A549 (cell line): ENCODE measurements around the gene LENG8. TPM values are rescaled to one million over a fixed set of nuclear protein-coding genes. Genes with fewer than 3 reads are reported as not detected.
A peak's percentile ranks its signal among the peaks of the same experiment; 100 is the strongest.
"Not testable (repeated sequence)": the region's sequence is repeated elsewhere in the genome, so short reads cannot be mapped to it uniquely, and the experiment has no call there.

Experiments
- ATAC-seq, 2 experiments: fragments of 200-7000 bp in 1 of 2; fragments of >200 bp in 1 of 2; cut with Nextera tagmentation in 1 of 2; cut with Tn5 transposase in 1 of 2; 3 replicates each; pipeline versions ENCODE4 v1.8.0 to v1.9.1; 2018 to 2020; ENCODE audit warnings: mild to moderate bottlenecking in 1 of 2, moderate library complexity in 1 of 2
- CTCF ChIA-PET: fragments of 300-600 bp; sonication (Branson Sonifier 250); formaldehyde crosslinking; extraction: SDS; loops from one replicate; lab custom pipeline; 2021; ENCODE audit warnings: antibody characterized with exemption, inconsistent platforms; lab: Yijun Ruan, JAX
- POLR2A ChIA-PET: fragments of 350-600 bp; formaldehyde crosslinking; extraction: SDS; loops from one replicate; lab custom pipeline; 2021; ENCODE audit warnings: antibody characterized with exemption, inconsistent platforms; lab: Yijun Ruan, JAX
- DNase-seq, 2 experiments: peaks; one replicate each; pipeline versions ENCODE4 v3.0.0 to v3.0.0-alpha.2; 2011 to 2016; ENCODE audit warnings: low read depth in 1 of 2, low spot score in 1 of 2
- FAIRE-seq: peaks from 2 replicates; lab custom pipeline; 2011; peaks lifted over from hg19 to GRCh38; lab: Jason Lieb, UNC
- H3K27ac ChIP-seq, 2 experiments: fragments of >200 bp; sonication (Bioruptor Twin); formaldehyde crosslinking; 3 replicates each; pipeline ENCODE4 v1.5.1; 2016 to 2017
- H3K4me1 ChIP-seq: fragments of >200 bp; sonication (Bioruptor Twin); formaldehyde crosslinking; 3 replicates; pipeline ENCODE4 v1.6.1; 2016
- H3K4me2 ChIP-seq: fragments of >200 bp; sonication (Bioruptor Twin); formaldehyde crosslinking; 3 replicates; pipeline ENCODE4 v1.6.1; 2016
- H3K4me3 ChIP-seq: fragments of >200 bp; sonication (Bioruptor Twin); formaldehyde crosslinking; 3 replicates; pipeline ENCODE4 v1.5.1; 2016
- H3K9me3 ChIP-seq: fragments of >200 bp; sonication (Bioruptor Twin); formaldehyde crosslinking; 3 replicates; pipeline ENCODE4 v1.6.1; 2016
- JUNB ChIP-seq: fragments of >200 bp; sonication (Bioruptor Twin); formaldehyde crosslinking; IDR thresholded peaks from 2 replicates; pipeline ENCODE4 v1.6.1; 2016
- KDM5A ChIP-seq: fragments of 200-600 bp; sonication (generic); IDR thresholded peaks from 2 replicates; pipeline ENCODE4 v1.6.1; 2016; ENCODE audit warnings: antibody characterized with exemption, mild to moderate bottlenecking
- NFE2L2 ChIP-seq: fragments of 150-350 bp; conservative IDR thresholded peaks from 2 replicates; pipeline ENCODE4 v1.6.1; 2014; ENCODE audit warnings: low read length
- NR3C1 ChIP-seq: fragments of >200 bp; sonication (Bioruptor Twin); formaldehyde crosslinking; IDR thresholded peaks from 3 replicates; pipeline ENCODE4 v1.6.1; 2017
- RAD21 ChIP-seq, 2 experiments: fragments of >200 bp in 1 of 2; sonication (Bioruptor Twin) in 1 of 2; formaldehyde crosslinking in 1 of 2; IDR thresholded peaks in 1 of 2; conservative IDR thresholded peaks in 1 of 2; 2 replicates in 1 of 2; 3 replicates in 1 of 2; pipeline ENCODE4 v1.6.1; 2012 to 2018; ENCODE audit warnings: inconsistent platforms in 1 of 2
- SMC3 ChIP-seq: fragments of >200 bp; sonication (Bioruptor Twin); formaldehyde crosslinking; IDR thresholded peaks from 3 replicates; pipeline ENCODE4 v1.6.1; 2018; ENCODE audit warnings: inconsistent platforms
- ZFP36 ChIP-seq: fragments of 450-650 bp; IDR thresholded peaks from 2 replicates; pipeline ENCODE4 v1.6.1; 2014; ENCODE audit warnings: borderline replicate concordance; ENCODE audit not compliant: partially characterized antibody
- ZNF302 ChIP-seq: fragments of 250-450 bp; sonication (Bioruptor Pico); IDR thresholded peaks from 2 replicates; pipeline ENCODE4 v1.9.0; 2021; ENCODE audit warnings: inconsistent platforms, mild to moderate bottlenecking, moderate library complexity
- WGBS: methylation state at CpG from one replicate; pipeline ENCODE4 v1.1.6; 2017; ENCODE audit errors: missing lambda C conversion rate; 5-methylcytosine and 5-hydroxymethylcytosine counted together
- polyA plus RNA-seq, 4 experiments: library from polyadenylated mRNA; depleted of rRNA in 3 of 4; stranded (reverse); fragments of >200 nt; fragmentation: RNase III in 1 of 4; extraction: RNeasy Plus Mini Kit Qiagen cat#74134 plus additional on column Dnase treatment in 1 of 4; gene quantifications; 2 replicates in 3 of 4; 3 replicates in 1 of 4; pipeline ENCODE4 v1.2.3, GENCODE V29; 2011 to 2017
- TF ChIP-seq, protein P1 (sequence below): fragments of 250-450 bp; sonication (Bioruptor Pico); IDR thresholded peaks from 2 replicates; pipeline ENCODE4 v1.5.0; 2020; ENCODE audit warnings: low read depth, mild to moderate bottlenecking, moderate library complexity
- TF ChIP-seq, protein P2 (sequence below): fragments of 200-600 bp; sonication (generic); IDR thresholded peaks from 2 replicates; pipeline ENCODE4 v1.6.1; 2016; ENCODE audit warnings: antibody characterized with exemption, mild to moderate bottlenecking, moderate library complexity

The LENG8 gene
- polyA plus RNA-seq, 2 of the 4 experiments (the other 2 are of a cell fraction), result 30.6 to 140 TPM

DNA sequence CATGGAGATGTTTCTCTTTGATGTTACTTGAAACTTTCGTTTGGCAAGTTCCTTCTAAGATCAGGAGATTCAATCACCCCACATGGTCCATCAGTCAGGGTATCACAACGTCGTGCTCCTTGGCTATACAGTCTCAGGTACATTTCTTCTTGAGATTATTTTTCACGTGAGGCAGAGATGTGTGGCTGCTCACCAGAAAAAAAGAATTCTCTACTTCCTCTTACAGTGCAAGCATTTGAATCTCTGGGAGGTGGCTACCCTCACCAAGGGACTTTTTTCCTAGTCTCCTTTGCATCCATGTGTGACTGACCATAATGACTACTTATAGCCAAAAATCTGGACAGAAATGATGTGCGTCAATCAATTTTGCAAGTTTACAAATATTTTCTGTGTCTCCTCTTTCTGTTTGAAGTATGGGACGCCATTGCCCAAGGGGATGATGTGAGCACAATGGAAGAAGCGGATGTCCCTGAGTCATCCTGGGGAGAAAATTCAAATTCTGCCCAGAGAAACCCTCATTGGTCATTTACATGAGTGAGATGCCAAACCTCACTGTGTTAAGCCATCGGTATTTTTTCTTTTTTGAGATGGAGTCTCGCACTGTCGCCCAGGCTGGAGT, 45.1 kb downstream of the LENG8 start:
- no peak overlapping the region for H3K27ac ChIP-seq
- ChIA-PET POLR2A (no interaction called here), CTCF (interaction anchor here (1.3 to 4.0 kb wide), 2 partner anchors 12 to 14 kb away, joined by 5 to 29 read pairs; no protein-coding TSS in a partner anchor)
- no peak overlapping the region for H3K4me2 ChIP-seq
- no peak overlapping the region for H3K4me3 ChIP-seq
- TF ChIP-seq ZFP36 (no peak), ZNF302 (CRISPR knock-in tag) (no peak), KDM5A (no peak), NR3C1 (no peak), SMC3 (no peak), JUNB (no peak), NFE2L2 (no peak), RAD21 (conservative IDR thresholded peaks at IDR 0.05 in 1 of 2, IDR thresholded peaks at IDR 0.05 in 1 of 2) (no peak)
- TF ChIP-seq, protein P1, sequence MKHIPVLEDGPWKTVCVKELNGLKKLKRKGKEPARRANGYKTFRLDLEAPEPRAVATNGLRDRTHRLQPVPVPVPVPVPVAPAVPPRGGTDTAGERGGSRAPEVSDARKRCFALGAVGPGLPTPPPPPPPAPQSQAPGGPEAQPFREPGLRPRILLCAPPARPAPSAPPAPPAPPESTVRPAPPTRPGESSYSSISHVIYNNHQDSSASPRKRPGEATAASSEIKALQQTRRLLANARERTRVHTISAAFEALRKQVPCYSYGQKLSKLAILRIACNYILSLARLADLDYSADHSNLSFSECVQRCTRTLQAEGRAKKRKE (CRISPR knock-in tag), result no peak
- TF ChIP-seq, protein P2, sequence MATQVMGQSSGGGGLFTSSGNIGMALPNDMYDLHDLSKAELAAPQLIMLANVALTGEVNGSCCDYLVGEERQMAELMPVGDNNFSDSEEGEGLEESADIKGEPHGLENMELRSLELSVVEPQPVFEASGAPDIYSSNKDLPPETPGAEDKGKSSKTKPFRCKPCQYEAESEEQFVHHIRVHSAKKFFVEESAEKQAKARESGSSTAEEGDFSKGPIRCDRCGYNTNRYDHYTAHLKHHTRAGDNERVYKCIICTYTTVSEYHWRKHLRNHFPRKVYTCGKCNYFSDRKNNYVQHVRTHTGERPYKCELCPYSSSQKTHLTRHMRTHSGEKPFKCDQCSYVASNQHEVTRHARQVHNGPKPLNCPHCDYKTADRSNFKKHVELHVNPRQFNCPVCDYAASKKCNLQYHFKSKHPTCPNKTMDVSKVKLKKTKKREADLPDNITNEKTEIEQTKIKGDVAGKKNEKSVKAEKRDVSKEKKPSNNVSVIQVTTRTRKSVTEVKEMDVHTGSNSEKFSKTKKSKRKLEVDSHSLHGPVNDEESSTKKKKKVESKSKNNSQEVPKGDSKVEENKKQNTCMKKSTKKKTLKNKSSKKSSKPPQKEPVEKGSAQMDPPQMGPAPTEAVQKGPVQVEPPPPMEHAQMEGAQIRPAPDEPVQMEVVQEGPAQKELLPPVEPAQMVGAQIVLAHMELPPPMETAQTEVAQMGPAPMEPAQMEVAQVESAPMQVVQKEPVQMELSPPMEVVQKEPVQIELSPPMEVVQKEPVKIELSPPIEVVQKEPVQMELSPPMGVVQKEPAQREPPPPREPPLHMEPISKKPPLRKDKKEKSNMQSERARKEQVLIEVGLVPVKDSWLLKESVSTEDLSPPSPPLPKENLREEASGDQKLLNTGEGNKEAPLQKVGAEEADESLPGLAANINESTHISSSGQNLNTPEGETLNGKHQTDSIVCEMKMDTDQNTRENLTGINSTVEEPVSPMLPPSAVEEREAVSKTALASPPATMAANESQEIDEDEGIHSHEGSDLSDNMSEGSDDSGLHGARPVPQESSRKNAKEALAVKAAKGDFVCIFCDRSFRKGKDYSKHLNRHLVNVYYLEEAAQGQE, result no peak
- peaks cover 6% of the 10 kb centered on the region; the same call in 1 of the 3 replicates for H3K9me3 ChIP-seq
- WGBS, result 14% methylated on average over 10 of the region's 10 CpGs
- no peaks in the 10 kb centered on the region for H3K4me1 ChIP-seq
- FAIRE-seq, result no peak
- no peak for ATAC-seq
- DNase-seq, result no peak

DNA sequence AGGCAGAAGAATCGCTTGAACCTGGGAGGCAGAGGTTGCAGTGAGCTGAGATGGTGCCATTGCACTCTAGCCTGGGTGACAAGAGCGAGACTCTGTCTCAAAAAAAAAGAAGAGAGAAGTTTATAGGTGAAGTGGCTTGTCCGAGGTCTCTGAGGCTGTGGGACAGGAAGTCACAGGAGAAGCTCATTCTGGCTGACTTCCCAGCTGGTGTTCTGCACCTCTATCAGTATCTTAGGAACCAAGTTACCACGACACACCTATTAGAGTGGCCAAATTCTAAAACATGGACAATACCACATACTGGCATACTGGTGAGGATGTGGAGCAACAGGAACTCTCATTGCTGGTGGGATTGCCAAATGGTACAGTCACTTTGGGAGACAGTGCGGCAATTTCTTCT, 46.3 kb downstream of the LENG8 start:
- H3K9me3 ChIP-seq, H3K4me2 ChIP-seq, H3K4me1 ChIP-seq, ATAC-seq, FAIRE-seq, POLR2A ChIA-PET, H3K27ac ChIP-seq, H3K4me3 ChIP-seq, DNase-seq: not testable (repeated sequence)
- CTCF ChIA-PET, result interaction anchor here (0.6 to 4.0 kb wide), 3 partner anchors 11 to 387 kb away, joined by 3 to 29 read pairs (median 5); no protein-coding TSS in a partner anchor
- 12% methylated on average over 5 of the region's 5 CpGs for WGBS

DNA sequence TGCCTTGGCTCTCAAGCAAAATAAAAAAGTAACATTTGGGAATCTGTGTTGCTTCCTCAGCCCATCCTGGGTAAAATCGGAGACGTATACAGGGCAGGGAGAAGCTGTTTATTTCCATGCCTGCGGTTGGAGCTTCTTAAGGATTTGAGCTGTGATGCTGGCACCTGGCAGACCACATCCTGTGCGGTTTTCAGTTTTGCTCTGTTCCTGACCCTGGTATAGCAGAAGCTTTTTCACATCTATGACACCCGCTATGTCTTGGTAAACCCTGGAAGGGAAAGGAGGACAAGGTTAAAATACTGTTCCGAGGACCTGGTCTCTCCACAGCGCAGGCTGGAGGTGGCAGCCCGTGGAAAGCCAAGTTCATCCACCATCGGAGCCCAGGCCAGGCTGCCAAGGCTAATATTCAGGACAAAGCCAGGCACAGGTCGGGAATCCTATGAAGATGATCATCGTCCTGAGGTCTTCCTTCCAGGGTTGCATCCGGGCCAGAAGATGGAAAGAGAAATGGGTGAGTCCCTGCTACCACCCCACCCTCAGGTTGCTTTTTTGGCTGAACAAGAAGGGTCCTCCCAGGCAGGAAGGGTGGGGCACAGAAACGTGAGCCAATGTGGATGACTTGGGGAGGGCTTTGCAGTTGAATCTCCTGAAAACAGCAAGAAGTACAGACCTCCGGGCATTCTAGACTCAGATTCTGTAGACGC, 48.9 kb downstream of the LENG8 start:
- H3K4me1 ChIP-seq, H3K27ac ChIP-seq, H3K9me3 ChIP-seq, FAIRE-seq, H3K4me2 ChIP-seq, POLR2A ChIA-PET, DNase-seq, H3K4me3 ChIP-seq: not testable (repeated sequence)
- peak in 1 of 2 experiments; percentile 38; a peak in 2 of 6 replicates for ATAC-seq
- 22% methylated on average over 9 of the region's 15 CpGs for WGBS
- CTCF ChIA-PET, result interaction anchor here (1.2 kb wide), 1 partner anchor 15 kb away, joined by 3 read pairs; no protein-coding TSS in a partner anchor

GRCh38 chr19:54498451-54498772, 49.4 kb downstream of the LENG8 start:
- H3K27ac ChIP-seq, H3K4me1 ChIP-seq, H3K4me3 ChIP-seq, H3K9me3 ChIP-seq, DNase-seq, H3K4me2 ChIP-seq, ATAC-seq, POLR2A ChIA-PET: not testable (repeated sequence)
- WGBS, result 23% methylated on average over 9 of the region's 9 CpGs
- FAIRE-seq, result peak; percentile 67
- CTCF ChIA-PET, result interaction anchor here (1.2 to 1.4 kb wide), 2 partner anchors 15 to 20 kb away, joined by 3 to 5 read pairs; no protein-coding TSS in a partner anchor
